ENCODE measurements around the gene ZIC2.
"Not testable (repeated sequence)": the region's sequence is repeated elsewhere in the genome, so short reads cannot be mapped to it uniquely, and the experiment has no call there.

ZIC2 gene

GRCh38 chr13:100014621-100015020 lies 33.0 kb downstream of the ZIC2 start:
- FAIRE-seq = no peak
- no peak for DNase-seq (ENCODE audit: low spot score)

- no peak for DNase-seq (ENCODE audit: low spot score)
- no peak for FAIRE-seq
These were observed 38.3 kb downstream of the ZIC2 start for GRCh38 chr13:100019780-100020356.

GRCh38 chr13:100022798-100023197 lies 41.2 kb downstream of the ZIC2 start:
- no peak for DNase-seq (ENCODE audit: low spot score)
- no peak for FAIRE-seq

GRCh38 chr13:100024023-100024422 lies 42.4 kb downstream of the ZIC2 start:
- FAIRE-seq (no peak), DNase-seq (ENCODE audit: low spot score) (no peak)

GRCh38 chr13:100029933-100030332 lies 48.3 kb downstream of the ZIC2 start:
- no peak for FAIRE-seq
- DNase-seq (ENCODE audit: low spot score) = no peak

GRCh38 chr13:100032642-100033041 lies 51.1 kb downstream of the ZIC2 start:
- not testable (repeated sequence) for DNase-seq (ENCODE audit: low spot score); FAIRE-seq

- DNase-seq (ENCODE audit: low spot score) (no peak), FAIRE-seq (no peak)
These were observed 54.4 kb downstream of the ZIC2 start for GRCh38 chr13:100035936-100036335.
